HFFc6 (cell line): ENCODE results near the gene ORAI2. TPM values are rescaled to one million over a fixed set of nuclear protein-coding genes. Genes with fewer than 3 reads are reported as not detected.
A peak's percentile ranks its signal among the peaks of the same experiment; 100 is the strongest.
"Not testable (repeated sequence)": the region's sequence is repeated elsewhere in the genome, so short reads cannot be mapped to it uniquely, and the experiment has no call there.

Experiments
- DNase-seq: peaks from one replicate; pipeline ENCODE4 v3.0.0-alpha.2; 2018
- H3K27ac Mint-ChIP-seq: 2 replicates; pipeline ENCODE4 v1.8.0; 2020; ENCODE audit warnings: mild to moderate bottlenecking, mixed read lengths
- H3K27me3 Mint-ChIP-seq: 2 replicates; pipeline ENCODE4 v1.8.0; 2021; ENCODE audit warnings: mild to moderate bottlenecking, moderate library complexity, mixed read lengths; ENCODE audit not compliant: insufficient read depth
- H3K36me3 Mint-ChIP-seq: 2 replicates; pipeline ENCODE4 v1.8.0; 2021; ENCODE audit warnings: low read depth, mixed read lengths
- H3K4me1 Mint-ChIP-seq: 2 replicates; pipeline ENCODE4 v1.8.0; 2020; ENCODE audit warnings: low read depth, mixed read lengths
- H3K4me3 Mint-ChIP-seq: 2 replicates; pipeline ENCODE4 v1.8.0; 2020; ENCODE audit warnings: mild to moderate bottlenecking, moderate library complexity, mixed read lengths
- H3K9me3 Mint-ChIP-seq: 2 replicates; pipeline ENCODE4 v1.8.0; 2020; ENCODE audit warnings: mild to moderate bottlenecking, mixed read lengths
- CTCF ChIP-seq: fragments of 200-600 bp; sonication (generic); IDR thresholded peaks from 2 replicates; pipeline ENCODE4 v1.5.0; 2021; ENCODE audit warnings: antibody characterized with exemption, mild to moderate bottlenecking
- total RNA-seq, 6 experiments: library from RNA; stranded (reverse); fragmentation: NEBNext Ultra II Directional; extraction: Animal tissue kit (Norgen Biotek cat#: 25700); gene quantifications; 2 replicates in 1 of 6; 3 replicates in 5 of 6; pipeline ENCODE4 v1.2.3, GENCODE V29; 2021

The ORAI2 gene
- total RNA-seq, 6 experiments from 2014 or later = 49.4 to 72.5 (median 54.9) TPM

- Mint-ChIP-seq H3K27ac (no peak overlapping the region; the same call in 1 of the 2 replicates), H3K4me1 (peaks cover 5% of the 10 kb centered on the region), H3K27me3 (peaks cover 5% of the 10 kb centered on the region), H3K9me3 (no peaks in the 10 kb centered on the region), H3K36me3 (peaks cover 4% of the 10 kb centered on the region; the same call in 1 of the 2 replicates), H3K4me3 (no peak overlapping the region)
- no peak for DNase-seq
- no peak for TF ChIP-seq CTCF
Observed at GRCh38 chr7:102471791-102472125, 38.4 kb downstream of the ORAI2 start.

GRCh38 chr7:102472126-102473041, 39.0 kb downstream of the ORAI2 start:
- H3K4me3 Mint-ChIP-seq = no peak overlapping the region
- no peak for DNase-seq

GRCh38 chr7:102473271-102473991, 40.1 kb downstream of the ORAI2 start:
- Mint-ChIP-seq H3K36me3 (no peaks in the 10 kb centered on the region), H3K4me3 (no peak overlapping the region), H3K9me3 (no peaks in the 10 kb centered on the region), H3K27me3 (no peaks in the 10 kb centered on the region; the same call in 1 of the 2 replicates), H3K27ac (no peak overlapping the region), H3K4me1 (no peaks in the 10 kb centered on the region)
- TF ChIP-seq CTCF = no peak
- DNase-seq = no peak

More at GRCh38 chr7:102472126-102473041, 39.0 kb downstream of the ORAI2 start:
- Mint-ChIP-seq H3K9me3 (no peaks in the 10 kb centered on the region), H3K27me3 (no peaks in the 10 kb centered on the region; the same call in 1 of the 2 replicates), H3K27ac (no peak overlapping the region; the same call in 1 of the 2 replicates), H3K4me1 (no peaks in the 10 kb centered on the region), H3K36me3 (no peaks in the 10 kb centered on the region)
- no peak for TF ChIP-seq CTCF

GRCh38 chr7:102474116-102474515, 40.7 kb downstream of the ORAI2 start:
- H3K4me1 Mint-ChIP-seq, H3K4me3 Mint-ChIP-seq, H3K27ac Mint-ChIP-seq, H3K9me3 Mint-ChIP-seq, H3K36me3 Mint-ChIP-seq, DNase-seq, H3K27me3 Mint-ChIP-seq: not testable (repeated sequence)

GRCh38 chr7:102474736-102475435, 41.5 kb downstream of the ORAI2 start:
- not testable (repeated sequence) for H3K27ac Mint-ChIP-seq, H3K4me3 Mint-ChIP-seq, H3K4me1 Mint-ChIP-seq, DNase-seq, H3K36me3 Mint-ChIP-seq, H3K9me3 Mint-ChIP-seq, H3K27me3 Mint-ChIP-seq
- peak; percentile 17; the same call in 1 of the 2 replicates for TF ChIP-seq CTCF
